ENCODE measurements around the gene NEBL.

DNA sequence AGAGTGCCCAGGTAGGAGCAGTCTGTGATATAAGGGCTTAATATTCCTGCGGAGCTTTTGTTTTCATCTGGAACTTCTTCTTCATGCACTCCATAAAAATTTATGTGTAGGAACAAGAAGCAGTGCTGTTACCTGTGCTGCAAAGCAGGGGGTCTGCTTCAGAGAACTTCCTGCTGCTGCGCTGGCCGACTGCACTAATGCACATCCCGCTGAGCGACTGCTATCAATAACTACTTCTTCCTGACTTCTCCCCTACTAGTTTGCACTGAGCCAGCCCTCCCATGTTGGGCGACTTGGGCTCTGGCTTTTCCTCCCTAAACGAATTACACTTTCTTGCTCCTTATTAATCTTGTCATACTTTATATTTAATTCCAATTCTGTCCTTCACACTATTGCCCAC, 150.3 kb downstream of the NEBL start:
- no peak for TF ChIP-seq HDAC2 (IDR thresholded peaks at IDR 0.05)
- TF ChIP-seq, protein P1, sequence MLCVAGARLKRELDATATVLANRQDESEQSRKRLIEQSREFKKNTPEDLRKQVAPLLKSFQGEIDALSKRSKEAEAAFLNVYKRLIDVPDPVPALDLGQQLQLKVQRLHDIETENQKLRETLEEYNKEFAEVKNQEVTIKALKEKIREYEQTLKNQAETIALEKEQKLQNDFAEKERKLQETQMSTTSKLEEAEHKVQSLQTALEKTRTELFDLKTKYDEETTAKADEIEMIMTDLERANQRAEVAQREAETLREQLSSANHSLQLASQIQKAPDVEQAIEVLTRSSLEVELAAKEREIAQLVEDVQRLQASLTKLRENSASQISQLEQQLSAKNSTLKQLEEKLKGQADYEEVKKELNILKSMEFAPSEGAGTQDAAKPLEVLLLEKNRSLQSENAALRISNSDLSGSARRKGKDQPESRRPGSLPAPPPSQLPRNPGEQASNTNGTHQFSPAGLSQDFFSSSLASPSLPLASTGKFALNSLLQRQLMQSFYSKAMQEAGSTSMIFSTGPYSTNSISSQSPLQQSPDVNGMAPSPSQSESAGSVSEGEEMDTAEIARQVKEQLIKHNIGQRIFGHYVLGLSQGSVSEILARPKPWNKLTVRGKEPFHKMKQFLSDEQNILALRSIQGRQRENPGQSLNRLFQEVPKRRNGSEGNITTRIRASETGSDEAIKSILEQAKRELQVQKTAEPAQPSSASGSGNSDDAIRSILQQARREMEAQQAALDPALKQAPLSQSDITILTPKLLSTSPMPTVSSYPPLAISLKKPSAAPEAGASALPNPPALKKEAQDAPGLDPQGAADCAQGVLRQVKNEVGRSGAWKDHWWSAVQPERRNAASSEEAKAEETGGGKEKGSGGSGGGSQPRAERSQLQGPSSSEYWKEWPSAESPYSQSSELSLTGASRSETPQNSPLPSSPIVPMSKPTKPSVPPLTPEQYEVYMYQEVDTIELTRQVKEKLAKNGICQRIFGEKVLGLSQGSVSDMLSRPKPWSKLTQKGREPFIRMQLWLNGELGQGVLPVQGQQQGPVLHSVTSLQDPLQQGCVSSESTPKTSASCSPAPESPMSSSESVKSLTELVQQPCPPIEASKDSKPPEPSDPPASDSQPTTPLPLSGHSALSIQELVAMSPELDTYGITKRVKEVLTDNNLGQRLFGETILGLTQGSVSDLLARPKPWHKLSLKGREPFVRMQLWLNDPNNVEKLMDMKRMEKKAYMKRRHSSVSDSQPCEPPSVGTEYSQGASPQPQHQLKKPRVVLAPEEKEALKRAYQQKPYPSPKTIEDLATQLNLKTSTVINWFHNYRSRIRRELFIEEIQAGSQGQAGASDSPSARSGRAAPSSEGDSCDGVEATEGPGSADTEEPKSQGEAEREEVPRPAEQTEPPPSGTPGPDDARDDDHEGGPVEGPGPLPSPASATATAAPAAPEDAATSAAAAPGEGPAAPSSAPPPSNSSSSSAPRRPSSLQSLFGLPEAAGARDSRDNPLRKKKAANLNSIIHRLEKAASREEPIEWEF (CRISPR knock-in tag; IDR thresholded peaks at IDR 0.05): no peak
- TF ChIP-seq ZNF780A (CRISPR knock-in tag; IDR thresholded peaks at IDR 0.05): no peak
- TF ChIP-seq ZNF384 (IDR thresholded peaks at IDR 0.05; ENCODE audit: low read depth, low read length): no peak
- TF ChIP-seq LEF1 (IDR thresholded peaks at IDR 0.05): no peak
- TF ChIP-seq SREBF2 (CRISPR knock-in tag; IDR thresholded peaks at IDR 0.05): no peak
- TF ChIP-seq ZNF347 (CRISPR knock-in tag; IDR thresholded peaks at IDR 0.05; ENCODE audit: low read depth): no peak
- TF ChIP-seq, protein P2, sequence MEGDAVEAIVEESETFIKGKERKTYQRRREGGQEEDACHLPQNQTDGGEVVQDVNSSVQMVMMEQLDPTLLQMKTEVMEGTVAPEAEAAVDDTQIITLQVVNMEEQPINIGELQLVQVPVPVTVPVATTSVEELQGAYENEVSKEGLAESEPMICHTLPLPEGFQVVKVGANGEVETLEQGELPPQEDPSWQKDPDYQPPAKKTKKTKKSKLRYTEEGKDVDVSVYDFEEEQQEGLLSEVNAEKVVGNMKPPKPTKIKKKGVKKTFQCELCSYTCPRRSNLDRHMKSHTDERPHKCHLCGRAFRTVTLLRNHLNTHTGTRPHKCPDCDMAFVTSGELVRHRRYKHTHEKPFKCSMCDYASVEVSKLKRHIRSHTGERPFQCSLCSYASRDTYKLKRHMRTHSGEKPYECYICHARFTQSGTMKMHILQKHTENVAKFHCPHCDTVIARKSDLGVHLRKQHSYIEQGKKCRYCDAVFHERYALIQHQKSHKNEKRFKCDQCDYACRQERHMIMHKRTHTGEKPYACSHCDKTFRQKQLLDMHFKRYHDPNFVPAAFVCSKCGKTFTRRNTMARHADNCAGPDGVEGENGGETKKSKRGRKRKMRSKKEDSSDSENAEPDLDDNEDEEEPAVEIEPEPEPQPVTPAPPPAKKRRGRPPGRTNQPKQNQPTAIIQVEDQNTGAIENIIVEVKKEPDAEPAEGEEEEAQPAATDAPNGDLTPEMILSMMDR (IDR thresholded peaks at IDR 0.05 in 2 of 3, conservative IDR thresholded peaks at IDR 0.05 in 1 of 3; ENCODE audit: insufficient read depth in 2 of 3, low read depth in 1 of 3, low read length in 3 of 3): no peak
- no peak for TF ChIP-seq TAF1 (IDR thresholded peaks at IDR 0.05; ENCODE audit: control insufficient read depth, extremely low read depth, insufficient read depth, low read length, severe bottlenecking)
- no peak for TF ChIP-seq SP2 (IDR thresholded peaks at IDR 0.05; ENCODE audit: extremely low read depth, low read depth, low read length, poor library complexity, severe bottlenecking)
- no peak for TF ChIP-seq MYBL2 (IDR thresholded peaks at IDR 0.05; ENCODE audit: low read depth)
- no peak for TF ChIP-seq MYBL2 (CRISPR knock-in tag; IDR thresholded peaks at IDR 0.05; ENCODE audit: borderline replicate concordance)
- no peak for TF ChIP-seq RFX5 (IDR thresholded peaks at IDR 0.05; ENCODE audit: low read depth, low read length)
- TF ChIP-seq YY1 (IDR thresholded peaks at IDR 0.05; ENCODE audit: borderline replicate concordance in 1 of 3, control insufficient read depth in 1 of 3, extremely low read depth in 1 of 3, insufficient read depth in 3 of 3, insufficient read length in 1 of 3, insufficient replicate concordance in 2 of 3, low read depth in 1 of 3, low read length in 2 of 3): no peak
- no peak for TF ChIP-seq TAF7 (tag; IDR thresholded peaks at IDR 0.05)
